ENCODE results near the gene FHIT. TPM values are rescaled to one million over a fixed set of nuclear protein-coding genes. Genes with fewer than 3 reads are reported as not detected.

FHIT gene
- total and polyA plus RNA-seq, 2 experiments from 2014 or later, result 9.7 to 16.2 TPM

GRCh38 chr3:59817511-59817910 lies 1433.7 kb downstream of the FHIT start:
- no peak overlapping the region for H3K27ac ChIP-seq
- H3K9me3 ChIP-seq (ENCODE audit: low read depth), result no peaks in the 10 kb centered on the region
- no peaks in the 10 kb centered on the region for H4K20me1 ChIP-seq (ENCODE audit: insufficient read depth, poor library complexity, severe bottlenecking)
- H3K4me3 ChIP-seq, result no peak overlapping the region
- H3K4me2 ChIP-seq, result peak overlapping the region; percentile 57
- no peaks in the 10 kb centered on the region for H3K79me2 ChIP-seq
- H3K4me1 ChIP-seq (ENCODE audit: insufficient read depth), result peaks cover 11% of the 10 kb centered on the region
- no peaks in the 10 kb centered on the region for H3K9me2 ChIP-seq (replicated peaks; ENCODE audit: insufficient read depth)
- peak overlapping the region; percentile 2 for H2AFZ ChIP-seq
- H3K27me3 ChIP-seq, result no peaks in the 10 kb centered on the region
- TF ChIP-seq CTCF (IDR thresholded peaks at IDR 0.05; ENCODE audit: poor library complexity) (no peak), EZH2phosphoT487 (IDR thresholded peaks at IDR 0.05; ENCODE audit: low read depth, severe bottlenecking, unreplicated experiment) (no peak), EZH2 (IDR thresholded peaks at IDR 0.05; ENCODE audit: borderline replicate concordance) (no peak)
- H3K36me3 ChIP-seq (replicated peaks; ENCODE audit: insufficient read depth, low read depth), result no peaks in the 10 kb centered on the region
- 85% methylated on average over 4 of the region's 4 CpGs for WGBS (ENCODE audit: low lambda C conversion rate, missing lambda C conversion rate)
- no peak for DNase-seq (ENCODE audit: low spot score)

GRCh38 chr3:59816312-59816711 lies 1434.9 kb downstream of the FHIT start:
- Histone ChIP-seq H3K27ac (no peak overlapping the region), H3K4me2 (no peak overlapping the region), H3K36me3 (replicated peaks; ENCODE audit: insufficient read depth, low read depth) (no peaks in the 10 kb centered on the region), H3K27me3 (no peaks in the 10 kb centered on the region), H3K4me1 (ENCODE audit: insufficient read depth) (peaks cover 11% of the 10 kb centered on the region), H4K20me1 (ENCODE audit: insufficient read depth, poor library complexity, severe bottlenecking) (no peaks in the 10 kb centered on the region), H3K79me2 (no peaks in the 10 kb centered on the region), H3K4me3 (no peak overlapping the region), H2AFZ (no peak overlapping the region), H3K9me3 (ENCODE audit: low read depth) (no peaks in the 10 kb centered on the region), H3K9me2 (replicated peaks; ENCODE audit: insufficient read depth) (no peaks in the 10 kb centered on the region)
- 96% methylated on average over 1 of the region's 1 CpG for WGBS (ENCODE audit: low lambda C conversion rate, missing lambda C conversion rate)
- no peak for DNase-seq (ENCODE audit: low spot score)
- TF ChIP-seq CTCF (IDR thresholded peaks at IDR 0.05; ENCODE audit: poor library complexity) (no peak), EZH2phosphoT487 (IDR thresholded peaks at IDR 0.05; ENCODE audit: low read depth, severe bottlenecking, unreplicated experiment) (no peak), EZH2 (IDR thresholded peaks at IDR 0.05; ENCODE audit: borderline replicate concordance) (no peak)

GRCh38 chr3:59813148-59813538 lies 1438.1 kb downstream of the FHIT start:
- H2AFZ ChIP-seq, result no peak overlapping the region

More at GRCh38 chr3:59813148-59813538, 1438.1 kb downstream of the FHIT start:
- Histone ChIP-seq H3K27ac (no peak overlapping the region), H4K20me1 (ENCODE audit: insufficient read depth, poor library complexity, severe bottlenecking) (no peaks in the 10 kb centered on the region), H3K36me3 (replicated peaks; ENCODE audit: insufficient read depth, low read depth) (no peaks in the 10 kb centered on the region), H3K4me1 (ENCODE audit: insufficient read depth) (peaks cover 8% of the 10 kb centered on the region), H3K4me2 (no peak overlapping the region), H3K9me2 (replicated peaks; ENCODE audit: insufficient read depth) (no peaks in the 10 kb centered on the region), H3K79me2 (no peaks in the 10 kb centered on the region), H3K9me3 (ENCODE audit: low read depth) (no peaks in the 10 kb centered on the region), H3K27me3 (no peaks in the 10 kb centered on the region), H3K4me3 (no peak overlapping the region)
- 50% methylated on average over 7 of the region's 7 CpGs for WGBS (ENCODE audit: low lambda C conversion rate, missing lambda C conversion rate)
- TF ChIP-seq CTCF (IDR thresholded peaks at IDR 0.05; ENCODE audit: poor library complexity) (no peak), EZH2phosphoT487 (IDR thresholded peaks at IDR 0.05; ENCODE audit: low read depth, severe bottlenecking, unreplicated experiment) (no peak), EZH2 (IDR thresholded peaks at IDR 0.05; ENCODE audit: borderline replicate concordance) (no peak)
- DNase-seq (ENCODE audit: low spot score), result no peak

Measured in hepatocyte (in vitro differentiated cells).